HT-29 (cell line): ENCODE results near the gene RBM20. TPM values are rescaled to one million over a fixed set of nuclear protein-coding genes. Genes with fewer than 3 reads are reported as not detected.
"Not testable (repeated sequence)": the region's sequence is repeated elsewhere in the genome, so short reads cannot be mapped to it uniquely, and the experiment has no call there.

Experiments used
- DNase-seq: peaks from one replicate; pipeline ENCODE4 v3.0.0-alpha.2; 2015; ENCODE audit warnings: low spot score
- total RNA-seq: library from RNA; depleted of rRNA; stranded (reverse); fragments of >200 nt; shearing (Covaris generic); gene quantifications from 2 replicates; pipeline ENCODE4 v1.2.3, GENCODE V29; 2014

The RBM20 gene
- total RNA-seq, 1 experiment from 2014 or later: not detected

GRCh38 chr10:110648692-110649346, 4.7 kb downstream of the RBM20 start:
- no peak for DNase-seq

GRCh38 chr10:110649347-110650264, 5.5 kb downstream of the RBM20 start:
- no peak for DNase-seq

GRCh38 chr10:110650265-110650668, 6.1 kb downstream of the RBM20 start:
- DNase-seq: no peak

GRCh38 chr10:110651044-110651958, 7.2 kb downstream of the RBM20 start:
- DNase-seq: no peak

GRCh38 chr10:110652475-110653118, 8.5 kb downstream of the RBM20 start:
- no peak for DNase-seq

GRCh38 chr10:110655320-110655719, 11.2 kb downstream of the RBM20 start:
- no peak for DNase-seq

- DNase-seq: no peak
Measured at GRCh38 chr10:110656612-110657011, 12.5 kb downstream of the RBM20 start.

GRCh38 chr10:110657973-110658691, 14.0 kb downstream of the RBM20 start:
- DNase-seq: no peak

GRCh38 chr10:110659558-110659957, 15.4 kb downstream of the RBM20 start:
- DNase-seq: no peak

- DNase-seq: not testable (repeated sequence)
Measured at GRCh38 chr10:110660289-110660688, 16.2 kb downstream of the RBM20 start.

- no peak for DNase-seq
Measured at GRCh38 chr10:110661292-110661691, 17.2 kb downstream of the RBM20 start.

GRCh38 chr10:110664483-110665420, 20.6 kb downstream of the RBM20 start:
- DNase-seq: peak; percentile 66

- not testable (repeated sequence) for DNase-seq
Measured at GRCh38 chr10:110666259-110666658, 22.1 kb downstream of the RBM20 start.

- no peak for DNase-seq
Measured at GRCh38 chr10:110666673-110667072, 22.5 kb downstream of the RBM20 start.

- no peak for DNase-seq
Measured at GRCh38 chr10:110667620-110668343, 23.6 kb downstream of the RBM20 start.

- no peak for DNase-seq
Measured at GRCh38 chr10:110668443-110668842, 24.3 kb downstream of the RBM20 start.

- DNase-seq: no peak
Measured at GRCh38 chr10:110670335-110670734, 26.2 kb downstream of the RBM20 start.

GRCh38 chr10:110671788-110672579, 27.8 kb downstream of the RBM20 start:
- DNase-seq: peak; percentile 25
